ENCODE measurements around the gene TBX2. TPM values are rescaled to one million over a fixed set of nuclear protein-coding genes. Genes with fewer than 3 reads are reported as not detected.

Gene TBX2
- total RNA-seq, 1 donor from 2014 or later, result not detected

DNA sequence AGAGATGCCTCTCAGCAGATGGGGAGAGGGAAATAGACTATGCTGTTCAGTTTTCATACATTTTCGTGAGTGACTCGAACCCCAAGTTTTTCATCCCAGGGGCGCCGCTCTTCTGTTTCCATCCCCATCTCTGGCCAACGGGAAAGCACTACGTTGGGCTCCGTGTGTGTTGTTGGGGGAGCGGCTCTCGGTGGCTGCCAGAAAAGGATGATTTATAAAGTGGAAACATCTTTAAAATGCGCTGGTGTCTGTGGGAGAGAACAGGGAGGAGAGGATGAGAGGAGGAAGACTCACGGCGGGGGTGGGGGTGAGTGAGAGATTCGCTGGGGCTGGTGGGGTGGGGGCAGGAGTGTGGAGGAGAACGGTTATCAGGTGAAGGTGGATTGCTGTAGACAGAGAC is 58.4 kb downstream of the TBX2 start:
- Mint-ChIP-seq H3K27ac (no peak overlapping the region), H3K36me3 (no peaks in the 10 kb centered on the region), H3K4me3 (peak overlapping the region; percentile 66), H3K4me1 (peaks cover 39% of the 10 kb centered on the region), H3K27me3 (ENCODE audit: insufficient read depth, low read depth) (peaks cover 81% of the 10 kb centered on the region), H3K9me3 (peaks cover 7% of the 10 kb centered on the region)
- H3K27ac ChIP-seq, result no peak overlapping the region
- DNase-seq (ENCODE audit: low spot score), result no peak
- H3K36me3 ChIP-seq, result no peaks in the 10 kb centered on the region
- peak overlapping the region; percentile 22 for H3K4me3 ChIP-seq
- peaks cover 100% of the 10 kb centered on the region for H3K27me3 ChIP-seq
- H3K4me1 ChIP-seq, result peaks cover 18% of the 10 kb centered on the region
- H3K9ac ChIP-seq, result no peak overlapping the region
- H2AFZ ChIP-seq (replicated peaks), result no peak overlapping the region
- H4K20me1 ChIP-seq (ENCODE audit: low read depth), result peaks cover 77% of the 10 kb centered on the region
- H3K79me2 ChIP-seq (ENCODE audit: low read depth), result no peaks in the 10 kb centered on the region
- H3F3A ChIP-seq (ENCODE audit: low read depth), result peaks cover 11% of the 10 kb centered on the region
- H3K4me2 ChIP-seq, result peak overlapping the region; percentile 61
- H3K9me3 ChIP-seq (ENCODE audit: low read depth), result no peaks in the 10 kb centered on the region
- TF ChIP-seq EZH2 (IDR thresholded peaks at IDR 0.05) (no peak), EZH2phosphoT487 (IDR thresholded peaks at IDR 0.05) (no peak)
- TF ChIP-seq, protein P1, sequence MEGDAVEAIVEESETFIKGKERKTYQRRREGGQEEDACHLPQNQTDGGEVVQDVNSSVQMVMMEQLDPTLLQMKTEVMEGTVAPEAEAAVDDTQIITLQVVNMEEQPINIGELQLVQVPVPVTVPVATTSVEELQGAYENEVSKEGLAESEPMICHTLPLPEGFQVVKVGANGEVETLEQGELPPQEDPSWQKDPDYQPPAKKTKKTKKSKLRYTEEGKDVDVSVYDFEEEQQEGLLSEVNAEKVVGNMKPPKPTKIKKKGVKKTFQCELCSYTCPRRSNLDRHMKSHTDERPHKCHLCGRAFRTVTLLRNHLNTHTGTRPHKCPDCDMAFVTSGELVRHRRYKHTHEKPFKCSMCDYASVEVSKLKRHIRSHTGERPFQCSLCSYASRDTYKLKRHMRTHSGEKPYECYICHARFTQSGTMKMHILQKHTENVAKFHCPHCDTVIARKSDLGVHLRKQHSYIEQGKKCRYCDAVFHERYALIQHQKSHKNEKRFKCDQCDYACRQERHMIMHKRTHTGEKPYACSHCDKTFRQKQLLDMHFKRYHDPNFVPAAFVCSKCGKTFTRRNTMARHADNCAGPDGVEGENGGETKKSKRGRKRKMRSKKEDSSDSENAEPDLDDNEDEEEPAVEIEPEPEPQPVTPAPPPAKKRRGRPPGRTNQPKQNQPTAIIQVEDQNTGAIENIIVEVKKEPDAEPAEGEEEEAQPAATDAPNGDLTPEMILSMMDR (IDR thresholded peaks at IDR 0.05), result no peak

DNA sequence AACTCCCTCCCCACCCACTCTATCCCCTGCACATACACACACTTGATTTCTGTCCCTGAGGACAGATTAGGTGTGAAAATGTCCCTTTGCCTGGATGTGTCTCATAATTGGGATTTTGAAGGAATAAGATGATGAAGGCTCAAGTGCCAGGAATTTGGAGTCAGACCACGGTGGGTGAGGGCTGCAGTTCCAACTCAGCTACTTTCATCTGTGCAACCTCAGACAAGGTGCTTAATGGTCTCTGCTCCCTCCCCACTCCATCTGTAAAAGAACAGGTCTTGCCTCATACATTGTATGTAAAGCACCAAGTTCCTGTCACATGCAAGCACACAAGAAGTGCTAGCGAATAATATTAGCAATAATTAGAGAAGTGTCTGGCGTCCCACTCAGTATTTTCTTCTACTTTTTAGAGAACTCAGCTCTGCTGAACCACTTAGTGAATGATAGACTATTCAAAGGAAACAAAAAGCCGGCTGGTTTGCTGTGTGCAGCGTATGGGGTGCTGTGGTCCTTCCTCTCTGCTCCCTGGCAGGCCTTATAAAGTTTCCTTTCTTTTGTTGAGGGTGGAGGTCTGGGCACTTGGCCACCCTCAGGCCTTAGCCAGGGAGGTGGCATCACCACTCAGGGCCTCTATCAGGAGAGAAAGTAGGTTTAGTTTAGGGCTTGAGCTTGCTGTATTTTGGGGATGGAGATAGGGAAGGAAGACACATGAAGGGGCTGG is 58.9 kb downstream of the TBX2 start:
- Histone ChIP-seq H3K27ac (no peak overlapping the region), H3K9me3 (ENCODE audit: low read depth) (no peaks in the 10 kb centered on the region), H3K4me1 (peaks cover 18% of the 10 kb centered on the region), H2AFZ (replicated peaks) (no peak overlapping the region), H3K4me3 (no peak overlapping the region), H3K9ac (no peak overlapping the region), H3K27me3 (peaks cover 100% of the 10 kb centered on the region), H3F3A (ENCODE audit: low read depth) (peaks cover 11% of the 10 kb centered on the region), H3K36me3 (no peaks in the 10 kb centered on the region), H4K20me1 (ENCODE audit: low read depth) (peaks cover 72% of the 10 kb centered on the region), H3K79me2 (ENCODE audit: low read depth) (no peaks in the 10 kb centered on the region), H3K4me2 (no peak overlapping the region)
- peak overlapping the region; percentile 66 for H3K4me3 Mint-ChIP-seq
- peaks cover 81% of the 10 kb centered on the region for H3K27me3 Mint-ChIP-seq (ENCODE audit: insufficient read depth, low read depth)
- no peak for TF ChIP-seq EZH2 (IDR thresholded peaks at IDR 0.05)
- TF ChIP-seq, protein P1 (IDR thresholded peaks at IDR 0.05), result no peak
- no peak for TF ChIP-seq EZH2phosphoT487 (IDR thresholded peaks at IDR 0.05)
- H3K9me3 Mint-ChIP-seq, result peaks cover 7% of the 10 kb centered on the region
- peaks cover 38% of the 10 kb centered on the region for H3K4me1 Mint-ChIP-seq
- H3K27ac Mint-ChIP-seq, result no peak overlapping the region
- DNase-seq (ENCODE audit: low spot score), result no peak
- no peaks in the 10 kb centered on the region for H3K36me3 Mint-ChIP-seq

Other genes starting within 250 kb of the TBX2 start
- gene TBX4, start 52.6 kb downstream of the TBX2 start, total RNA-seq (ENCODE audit: low replicate concordance), result not detected in 2 replicates
- not detected in 2 replicates for gene NACA2, start 191.4 kb downstream of the TBX2 start, total RNA-seq (ENCODE audit: low replicate concordance)